ENCODE data around the gene TAOK1. TPM values are rescaled to one million over a fixed set of nuclear protein-coding genes. Genes with fewer than 3 reads are reported as not detected.
A peak's percentile ranks its signal among the peaks of the same experiment; 100 is the strongest.

TAOK1 gene
- total and polyA plus RNA-seq, 2 of the 13 experiments (the other 11 are each of a cell fraction or from before 2014, with no cell fraction given) = 14.1 to 23.0 TPM

- no peak overlapping the region for H2AFZ ChIP-seq (ENCODE audit: low read length)
- H3K27ac ChIP-seq (ENCODE audit: extremely low read length, insufficient read depth, low read length) = peak overlapping the region; percentile 46
- no peaks in the 10 kb centered on the region for H3K9me3 ChIP-seq (ENCODE audit: low read length)
- peak overlapping the region; percentile 59 for H3K4me2 ChIP-seq (ENCODE audit: low read depth, low read length)
- POLR2A ChIA-PET = interaction anchor here (0.8 to 1.6 kb wide), 10 partner anchors 8 to 280 kb away, joined by 3 to 23 read pairs (median 3); partner anchors contain the start of genes ABHD15, ANKRD13B and NUFIP2
- H3K36me3 ChIP-seq (replicated peaks in 1 of 2; ENCODE audit: control insufficient read depth in 1 of 2, insufficient read depth in 2 of 2, low read length in 2 of 2) = peaks cover 5 to 17% of the 10 kb centered on the region in 2 experiments; a peak in 4 of 5 replicates
- BruUV-seq (replicated peaks) = no TSS peak
- DNase-seq (ENCODE audit: low spot score) (no peak), ATAC-seq (no peak), FAIRE-seq (no peak)
- H3K4me1 ChIP-seq (ENCODE audit: insufficient read depth, low read length) = peaks cover 29% of the 10 kb centered on the region
- H3K9ac ChIP-seq (ENCODE audit: insufficient read depth, low read depth, low read length) = no peak overlapping the region
- intact Hi-C loops (cut with micrococcal nuclease; ENCODE audit: unreplicated experiment) = loop anchor here (2.0 kb wide), 1 partner anchor 17 kb away; no protein-coding TSS in a partner anchor
- no peaks in the 10 kb centered on the region for H4K20me1 ChIP-seq (ENCODE audit: insufficient read depth, low read length)
- no peaks in the 10 kb centered on the region for H3K79me2 ChIP-seq (ENCODE audit: insufficient read depth, low read length)
- H3K4me3 ChIP-seq (replicated peaks in 1 of 3; ENCODE audit: insufficient read depth in 1 of 3, low read depth in 2 of 3, low read length in 3 of 3) = peak overlapping the region in 1 of 3 experiments; percentile 30; a peak in 1 of 6 replicates
- CTCF ChIA-PET (ENCODE audit: low intra/inter-chr PET ratio, low total read pairs) = interaction anchor here (1.0 to 1.2 kb wide), 2 partner anchors 18 to 44 kb away, joined by 4 to 5 read pairs; no protein-coding TSS in a partner anchor
- in situ Hi-C loops (cut with HindIII; ENCODE audit: extremely low pct_ligation_motif_present, low pct_unique_long_range_greater_than_20kb) = no loop called here
- WGBS (ENCODE audit: low lambda C conversion rate) = 93% methylated on average over 12 of the region's 14 CpGs
- H3K27me3 ChIP-seq (ENCODE audit: control insufficient read depth in 1 of 2, insufficient read depth in 2 of 2, low read length in 2 of 2) = no peaks in the 10 kb centered on the region
- TF ChIP-seq ZNF260 (CRISPR knock-in tag; IDR thresholded peaks at IDR 0.05; ENCODE audit: borderline replicate concordance, low read depth) (no peak), ZNF770 (CRISPR knock-in tag; IDR thresholded peaks at IDR 0.05) (no peak), SMAD3 (CRISPR knock-in tag; IDR thresholded peaks at IDR 0.05) (no peak), FOXO4 (CRISPR knock-in tag; conservative IDR thresholded peaks at IDR 0.05) (no peak), MTF1 (CRISPR knock-in tag; IDR thresholded peaks at IDR 0.05) (no peak), THRA (CRISPR knock-in tag; IDR thresholded peaks at IDR 0.05; ENCODE audit: borderline replicate concordance) (no peak), TAF1 (CRISPR knock-in tag; IDR thresholded peaks at IDR 0.05) (no peak), ZFP91 (CRISPR knock-in tag; IDR thresholded peaks at IDR 0.05; ENCODE audit: borderline replicate concordance) (no peak), ZSCAN29 (CRISPR knock-in tag; conservative IDR thresholded peaks at IDR 0.05) (no peak), ZNF503 (CRISPR knock-in tag; IDR thresholded peaks at IDR 0.05) (no peak), SAP130 (CRISPR knock-in tag; IDR thresholded peaks at IDR 0.05; ENCODE audit: low read depth) (no peak), ZNF335 (CRISPR knock-in tag; IDR thresholded peaks at IDR 0.05) (no peak), ZNF841 (CRISPR knock-in tag; IDR thresholded peaks at IDR 0.05; ENCODE audit: borderline replicate concordance) (no peak), MTF2 (CRISPR knock-in tag; IDR thresholded peaks at IDR 0.05; ENCODE audit: borderline replicate concordance) (no peak), IKZF1 (IDR thresholded peaks at IDR 0.05) (no peak)
Observed at GRCh38 chr17:29573871-29574731, 183.9 kb downstream of the TAOK1 start.

All from HepG2 (cell line).